Bronchial epithelial cell (primary cell): ENCODE measurements around the gene OSBPL7. TPM values are rescaled to one million over a fixed set of nuclear protein-coding genes. Genes with fewer than 3 reads are reported as not detected.

Source experiments
- DNase-seq: peaks from one replicate; pipeline ENCODE4 v3.0.0-alpha.2; 2010; ENCODE audit warnings: low read depth
- FAIRE-seq: peaks from 2 replicates; lab custom pipeline; 2011; peaks lifted over from hg19 to GRCh38; lab: Jason Lieb, UNC
- H3K27me3 ChIP-seq: 2 replicates; pipeline ENCODE4 v1.5.1; 2011; ENCODE audit warnings: low read length; ENCODE audit not compliant: control insufficient read depth, insufficient read depth
- H3K36me3 ChIP-seq: 2 replicates; pipeline ENCODE4 v1.5.1; 2011; ENCODE audit warnings: low read length; ENCODE audit not compliant: control insufficient read depth, insufficient read depth
- H3K4me3 ChIP-seq: 2 replicates; pipeline ENCODE4 v1.5.1; 2011; ENCODE audit warnings: mild to moderate bottlenecking, low read depth, low read length, control low read depth
- CTCF ChIP-seq: IDR thresholded peaks from 2 replicates; pipeline ENCODE4 v1.5.1; 2011; ENCODE audit warnings: mild to moderate bottlenecking, moderate library complexity, low read length, control low read depth, inconsistent platforms; ENCODE audit not compliant: insufficient read depth, severe bottlenecking
- total RNA-seq: library from RNA; depleted of rRNA; stranded (reverse); fragments of >200 nt; gene quantifications from 2 replicates; pipeline ENCODE4 v1.2.1, GENCODE V29; 2014

OSBPL7 gene
- total RNA-seq, 1 donor from 2014 or later: 1.3 TPM

GRCh38 chr17:47801906-47802305, 19.7 kb downstream of the OSBPL7 start:
- H3K27me3 ChIP-seq: peaks cover 5% of the 10 kb centered on the region
- DNase-seq: no peak
- no peak overlapping the region for H3K4me3 ChIP-seq
- FAIRE-seq: no peak
- TF ChIP-seq CTCF: no peak
- H3K36me3 ChIP-seq: peaks cover 2% of the 10 kb centered on the region

- FAIRE-seq: no peak
- Histone ChIP-seq H3K27me3 (peaks cover 5% of the 10 kb centered on the region), H3K4me3 (no peak overlapping the region), H3K36me3 (no peaks in the 10 kb centered on the region)
- no peak for TF ChIP-seq CTCF
- DNase-seq: no peak
These were observed 20.3 kb downstream of the OSBPL7 start for GRCh38 chr17:47801176-47801765.

GRCh38 chr17:47800686-47801085, 20.9 kb downstream of the OSBPL7 start:
- no peak for DNase-seq
- TF ChIP-seq CTCF: no peak
- no peak for FAIRE-seq

GRCh38 chr17:47797797-47798196, 23.8 kb downstream of the OSBPL7 start:
- Histone ChIP-seq H3K27me3 (peaks cover 1% of the 10 kb centered on the region), H3K4me3 (no peak overlapping the region), H3K36me3 (no peaks in the 10 kb centered on the region)
- no peak for FAIRE-seq
- no peak for DNase-seq
- no peak for TF ChIP-seq CTCF

More at GRCh38 chr17:47800686-47801085, 20.9 kb downstream of the OSBPL7 start:
- Histone ChIP-seq H3K27me3 (peaks cover 5% of the 10 kb centered on the region), H3K36me3 (no peaks in the 10 kb centered on the region), H3K4me3 (no peak overlapping the region)

- Histone ChIP-seq H3K36me3 (no peaks in the 10 kb centered on the region), H3K4me3 (no peak overlapping the region), H3K27me3 (peaks cover 1% of the 10 kb centered on the region)
- TF ChIP-seq CTCF: no peak
- DNase-seq (no peak), FAIRE-seq (no peak)
These were observed 28.6 kb downstream of the OSBPL7 start for GRCh38 chr17:47792979-47793378.

GRCh38 chr17:47792457-47792856, 29.1 kb downstream of the OSBPL7 start:
- TF ChIP-seq CTCF: no peak
- FAIRE-seq (no peak), DNase-seq (no peak)
- Histone ChIP-seq H3K4me3 (no peak overlapping the region), H3K27me3 (peaks cover 1% of the 10 kb centered on the region), H3K36me3 (no peaks in the 10 kb centered on the region)
